Transverse colon (tissue), 4 donors: Measurements from ENCODE around the gene SPECC1. TPM values are rescaled to one million over a fixed set of nuclear protein-coding genes. Genes with fewer than 3 reads are reported as not detected.

Experiments used
- DNase-seq: peaks from one replicate; pipeline ENCODE4 v3.0.0-alpha.2; 2019
- H3K27ac ChIP-seq, 4 donors: fragments of 200-600 bp; sonication (generic); 2 replicates each; pipeline ENCODE4 v1.5.1; 2016 to 2018; ENCODE audit warnings: inconsistent platforms in 4 of 4
- H3K27me3 ChIP-seq: fragments of 200-600 bp; sonication (generic); 2 replicates; pipeline ENCODE4 v1.5.1; 2017; ENCODE audit warnings: inconsistent platforms
- H3K36me3 ChIP-seq, 4 donors: fragments of 200-600 bp; sonication (generic); 2 replicates each; pipeline ENCODE4 v1.5.1; 2017 to 2019; ENCODE audit warnings: inconsistent platforms in 4 of 4
- H3K4me1 ChIP-seq, 4 donors: fragments of 200-600 bp; sonication (generic); 2 replicates each; pipeline ENCODE4 v1.5.1; 2017 to 2020; ENCODE audit warnings: inconsistent platforms in 4 of 4
- H3K4me3 ChIP-seq, 4 donors: fragments of 200-600 bp; sonication (generic); 1 replicate in 1 of 4; 2 replicates in 3 of 4; pipeline versions ENCODE4 v1.5.1 to v1.6.1; 2017 to 2019; ENCODE audit warnings: inconsistent platforms in 4 of 4
- H3K9me3 ChIP-seq, 2 donors: fragments of 200-600 bp; sonication (generic); 2 replicates each; pipeline ENCODE4 v1.5.1; 2017 to 2019; ENCODE audit warnings: inconsistent platforms in 2 of 2
- CTCF ChIP-seq, 5 experiments: fragments of 200-600 bp in 3 of 5; fragments of 450-650 bp in 2 of 5; sonication (generic) in 3 of 5; IDR thresholded peaks; 1 replicate in 2 of 5; 2 replicates in 3 of 5; pipeline ENCODE4 v1.5.1; 2016 to 2017; ENCODE audit warnings: antibody characterized with exemption in 5 of 5, inconsistent platforms in 3 of 5, mild to moderate bottlenecking in 2 of 5, moderate library complexity in 1 of 5
- EP300 ChIP-seq: sonication (generic); formaldehyde crosslinking; IDR thresholded peaks from one replicate; pipeline ENCODE4 v1.6.1; 2017; ENCODE audit warnings: antibody characterized with exemption, low read depth
- POLR2A ChIP-seq: fragments of 450-650 bp; IDR thresholded peaks from one replicate; pipeline ENCODE4 v1.6.1; 2016; ENCODE audit warnings: antibody characterized with exemption, mild to moderate bottlenecking, moderate library complexity
- POLR2AphosphoS5 ChIP-seq, 3 donors: sonication (generic); formaldehyde crosslinking; IDR thresholded peaks; one replicate each; pipeline ENCODE4 v1.6.1; 2016; ENCODE audit warnings: antibody characterized with exemption in 3 of 3
- WGBS, 2 donors: methylation state at CpG; one replicate each; pipeline ENCODE4 v1.1.5; 2018; ENCODE audit warnings: low coverage in 1 of 2; 5-methylcytosine and 5-hydroxymethylcytosine counted together
- in situ Hi-C, 4 donors: fragments of 200-750 bp; cut with MboI; loops; one replicate each; pipeline versions ENCODE4 v1.15.0 to v1.15.1; 2017; ENCODE audit warnings: low sequenced_read_pairs in 3 of 4, low pct_ligation_motif_present in 1 of 4, low pct_unique_long_range_greater_than_20kb in 1 of 4
- intact Hi-C: fragments of 100-400 bp; cut with DNase I; formaldehyde crosslinking; loops from one replicate; pipeline ENCODE4 v1.15.1; 2023; ENCODE audit warnings: low total_unique reads
- total RNA-seq, 4 donors: library from RNA; depleted of rRNA; stranded (reverse); fragments of >200 nt; gene quantifications; one replicate each; pipeline ENCODE4 v1.1.0, GENCODE V29; 2016

The SPECC1 gene
- total RNA-seq, 4 donors from 2014 or later = 117 to 141 (median 125) TPM

- Histone ChIP-seq H3K36me3 (no peaks in the 10 kb centered on the region), H3K9me3 (no peaks in the 10 kb centered on the region), H3K27ac (no peak overlapping the region), H3K4me1 (peaks cover 0 to 6% (median 0%) of the 10 kb centered on the region in 4 donors), H3K4me3 (no peak overlapping the region), H3K27me3 (no peaks in the 10 kb centered on the region)
- intact Hi-C loops = no loop called here
- WGBS, 2 donors = 83% methylated on average over 1 of the region's 1 CpG
- TF ChIP-seq CTCF (IDR thresholded peaks at IDR 0.05) = no peak
- no peak for DNase-seq
- in situ Hi-C loops = no loop called here
Observed at GRCh38 chr17:20278805-20279204, 269.6 kb downstream of the SPECC1 start.

DNA sequence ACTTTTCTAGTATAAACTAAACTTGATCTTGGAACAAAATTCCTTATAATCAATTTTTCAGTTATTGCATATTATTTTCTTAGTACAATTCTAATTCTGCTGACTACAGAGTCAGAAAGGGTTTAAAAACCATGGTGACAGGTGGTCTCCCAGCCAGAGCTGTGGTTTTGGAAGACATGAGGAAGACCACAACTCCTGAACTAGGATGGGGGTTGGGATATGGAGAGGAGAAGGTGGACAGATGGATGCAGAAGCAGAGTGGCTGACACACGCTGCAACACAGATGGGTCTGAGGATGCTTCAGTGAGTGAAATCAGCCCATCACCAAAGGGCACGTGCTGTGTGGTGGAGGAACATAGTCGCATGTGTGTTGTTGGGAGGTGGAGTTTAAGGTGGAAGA is 270.5 kb downstream of the SPECC1 start:
- no peak for TF ChIP-seq CTCF (IDR thresholded peaks at IDR 0.05)
- no peak for TF ChIP-seq POLR2A
- TF ChIP-seq EP300 = no peak
- no peak for TF ChIP-seq POLR2AphosphoS5 (IDR thresholded peaks at IDR 0.05)

GRCh38 chr17:20280051-20280450 is 270.9 kb downstream of the SPECC1 start:
- in situ Hi-C loops = no loop called here
- no peaks in the 10 kb centered on the region for H3K9me3 ChIP-seq
- TF ChIP-seq EP300 (no peak), POLR2AphosphoS5 (IDR thresholded peaks at IDR 0.05) (no peak), CTCF (IDR thresholded peaks at IDR 0.05) (no peak), POLR2A (no peak)
- DNase-seq = no peak
- H3K4me1 ChIP-seq = peaks cover 0 to 6% (median 0%) of the 10 kb centered on the region in 4 donors
- intact Hi-C loops = no loop called here
- no peak overlapping the region for H3K27ac ChIP-seq
- no peaks in the 10 kb centered on the region for H3K36me3 ChIP-seq
- no peak overlapping the region for H3K4me3 ChIP-seq
- 95% methylated on average over 4 to 6 of the region's 6 CpGs for WGBS, 2 donors
- H3K27me3 ChIP-seq = no peaks in the 10 kb centered on the region

More for the DNA sequence above, 270.5 kb downstream of the SPECC1 start:
- no peak for DNase-seq
- Histone ChIP-seq H3K27me3 (no peaks in the 10 kb centered on the region), H3K4me3 (no peak overlapping the region), H3K9me3 (no peaks in the 10 kb centered on the region), H3K36me3 (no peaks in the 10 kb centered on the region), H3K27ac (no peak overlapping the region), H3K4me1 (peaks cover 0 to 6% (median 0%) of the 10 kb centered on the region in 4 donors)
- WGBS, 2 donors = 96 to 100% methylated on average over 1 to 3 of the region's 3 CpGs
- intact Hi-C loops = no loop called here
- in situ Hi-C loops = no loop called here

DNA sequence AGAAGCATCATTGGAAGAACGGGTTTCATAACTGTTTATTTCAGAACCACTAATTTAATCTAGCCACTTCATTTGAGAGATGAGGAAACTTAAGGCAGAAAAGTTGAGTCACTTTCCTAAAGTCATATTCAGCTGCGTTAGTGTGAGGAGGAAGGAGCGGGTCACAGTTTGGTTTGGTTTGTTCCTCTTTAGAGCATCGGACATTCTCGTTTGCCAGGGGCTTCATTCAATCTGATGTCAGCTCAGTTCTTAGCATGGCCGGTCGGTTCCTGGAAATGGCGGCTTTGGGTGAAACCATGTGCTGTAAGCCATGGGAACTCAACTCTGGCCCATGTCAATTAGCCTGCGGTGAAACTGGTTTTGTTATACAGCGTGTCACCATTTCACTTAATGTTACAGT is 271.7 kb downstream of the SPECC1 start:
- in situ Hi-C loops = no loop called here
- 76 to 90% methylated on average over 8 to 10 of the region's 10 CpGs for WGBS, 2 donors
- H3K27me3 ChIP-seq = no peaks in the 10 kb centered on the region
- TF ChIP-seq POLR2AphosphoS5 (IDR thresholded peaks at IDR 0.05) = no peak
- no peak for TF ChIP-seq EP300
- TF ChIP-seq CTCF (IDR thresholded peaks at IDR 0.05) = no peak
- no peaks in the 10 kb centered on the region for H3K9me3 ChIP-seq
- H3K4me3 ChIP-seq = no peak overlapping the region
- intact Hi-C loops = no loop called here
- H3K4me1 ChIP-seq = peaks cover 0 to 5% (median 0%) of the 10 kb centered on the region in 4 donors
- H3K27ac ChIP-seq = no peak overlapping the region
- no peaks in the 10 kb centered on the region for H3K36me3 ChIP-seq
- no peak for DNase-seq
